HS-27A (cell line): ENCODE results near the gene SLC38A1.
"Not testable (repeated sequence)": the region's sequence is repeated elsewhere in the genome, so short reads cannot be mapped to it uniquely, and the experiment has no call there.

Source experiments
- DNase-seq: peaks from one replicate; pipeline ENCODE4 v3.0.0-alpha.2; 2012; ENCODE audit warnings: low read depth, missing footprints

The SLC38A1 gene

DNA sequence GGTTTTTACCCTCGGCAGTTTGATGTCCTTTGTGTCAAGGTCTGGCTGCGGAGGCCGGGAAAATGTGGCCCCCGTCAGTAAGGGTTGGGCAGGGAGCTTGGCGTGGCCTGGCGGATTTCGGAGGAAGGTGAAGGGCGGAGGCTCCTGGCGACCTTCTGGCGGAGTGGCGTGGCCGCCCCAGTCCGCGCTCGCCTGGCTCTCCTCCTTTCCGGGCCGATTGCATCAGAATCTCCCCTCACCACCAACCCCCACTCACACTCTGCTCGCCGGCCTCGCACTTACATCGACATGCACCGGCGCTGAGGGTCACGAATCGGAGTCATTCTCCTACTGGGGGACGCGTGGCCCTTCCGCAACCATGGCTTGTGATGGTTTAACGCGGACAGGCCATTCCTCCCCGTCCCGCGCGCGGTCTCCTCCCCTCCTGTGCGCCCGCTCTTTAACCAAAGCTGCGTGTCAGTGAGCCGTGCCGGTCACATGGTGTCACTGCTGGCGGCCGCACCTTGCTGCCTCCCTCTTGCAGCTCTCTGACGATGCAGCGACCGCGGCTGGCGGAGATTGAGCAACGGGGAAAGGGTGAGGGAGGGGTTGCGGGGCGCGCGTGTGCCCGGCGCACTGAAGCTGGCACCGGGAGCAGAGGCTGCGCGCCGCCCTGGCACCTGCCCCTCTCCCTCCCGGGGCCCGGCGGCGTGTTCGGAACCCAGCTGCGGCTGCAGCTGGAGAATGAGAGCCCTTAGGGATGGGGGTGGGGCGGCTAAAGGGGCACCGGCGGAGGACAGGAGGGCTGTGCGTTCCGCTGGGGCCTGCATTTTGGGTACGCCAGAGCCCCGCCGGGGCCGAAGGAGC, at the start of gene SLC38A1:
Gene SLC38A1, minus strand, starts transcription at position 461 of the 846 bp plus-strand sequence. CDS start 29,243 bp downstream, outside the sequence.
- peak; percentile 47 for DNase-seq

DNA sequence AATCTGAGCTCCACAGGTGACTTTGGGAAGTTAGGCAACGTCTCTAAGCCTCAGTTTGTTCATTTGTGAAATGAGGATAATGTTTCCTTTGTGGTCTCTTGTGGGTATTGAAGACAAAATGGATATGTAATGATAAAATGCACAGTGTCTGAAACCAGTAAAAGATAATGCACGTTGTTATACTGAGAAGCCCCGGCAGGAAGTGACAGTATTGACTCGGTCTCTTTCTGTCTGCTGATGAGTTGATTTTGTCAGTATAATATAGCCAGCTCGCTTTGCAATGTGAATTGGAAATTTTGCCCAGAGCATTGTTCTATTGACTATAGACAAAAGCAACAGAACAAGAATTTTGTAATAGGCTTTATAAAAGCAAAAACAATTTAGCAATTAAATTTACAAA, 49.2 kb upstream of the SLC38A1 start:
- no peak for DNase-seq

DNA sequence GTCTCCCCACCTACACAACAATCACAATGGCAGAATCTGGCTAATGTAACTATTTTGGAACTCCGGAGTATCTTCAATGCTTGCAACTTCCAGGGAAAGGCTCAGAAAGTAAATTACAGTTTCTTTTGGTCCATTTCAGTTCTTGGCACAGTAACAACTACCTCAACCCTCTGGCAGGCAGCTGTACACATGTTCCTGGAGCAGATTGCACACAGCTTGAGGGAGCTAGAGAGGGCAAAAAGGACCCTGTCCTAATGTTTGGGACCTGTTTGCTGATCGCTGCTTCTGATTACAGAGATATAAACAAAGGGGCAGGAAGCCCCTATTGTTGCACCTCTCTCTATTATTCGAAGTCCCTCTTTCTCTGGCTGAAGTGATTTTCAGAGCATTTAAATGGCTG, 35.2 kb upstream of the SLC38A1 start:
- DNase-seq, result no peak

DNA sequence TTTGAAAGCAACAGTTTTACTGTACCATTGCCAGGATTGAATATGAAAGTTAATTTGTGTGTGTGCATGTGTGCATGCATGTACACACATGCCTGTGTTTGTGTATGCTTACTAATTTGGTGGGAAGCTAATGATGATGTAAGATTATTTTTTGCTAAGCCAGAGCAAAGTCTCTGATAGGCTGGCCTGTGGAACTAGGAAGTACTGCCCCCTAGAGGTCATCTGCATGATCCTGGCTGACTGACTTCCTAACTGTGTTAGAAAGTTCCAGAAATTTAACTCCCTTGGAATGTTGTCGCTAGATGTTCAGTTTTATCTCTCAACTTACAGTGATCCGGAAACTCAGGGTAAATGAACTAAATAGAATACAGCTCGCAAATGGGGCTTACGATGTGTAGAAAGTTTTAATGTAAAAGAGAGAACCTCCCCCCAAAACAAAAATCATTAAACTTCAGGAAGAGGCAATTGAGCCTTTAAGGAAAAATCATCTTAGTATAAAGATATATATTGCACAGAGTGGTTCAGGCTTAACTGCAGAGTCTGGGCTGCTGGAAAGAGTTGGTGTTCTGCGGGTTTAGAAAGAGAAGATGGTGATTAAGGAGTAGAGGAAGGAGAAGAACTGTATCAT, 34.3 kb upstream of the SLC38A1 start:
- no peak for DNase-seq

DNA sequence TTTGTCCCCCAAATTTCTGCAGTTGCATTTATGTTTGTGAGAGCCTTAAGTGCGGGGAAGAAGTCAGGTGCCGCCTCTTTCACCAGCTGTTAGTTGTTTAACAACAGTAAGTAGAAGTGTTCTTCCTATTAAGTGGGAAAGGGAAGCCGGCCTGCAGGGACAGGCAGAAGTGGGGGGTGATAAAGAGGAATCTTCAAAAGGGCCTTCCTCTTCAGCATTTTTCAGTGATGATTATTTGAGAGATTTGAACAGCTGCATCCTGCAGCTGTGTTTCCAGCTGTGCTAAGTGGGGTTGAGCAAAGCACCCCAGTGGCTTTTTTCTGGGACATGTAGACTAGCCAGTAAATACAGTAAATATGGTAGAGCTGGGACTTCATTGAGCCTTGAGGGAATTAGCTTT, 32.1 kb upstream of the SLC38A1 start:
- DNase-seq, result no peak

DNA sequence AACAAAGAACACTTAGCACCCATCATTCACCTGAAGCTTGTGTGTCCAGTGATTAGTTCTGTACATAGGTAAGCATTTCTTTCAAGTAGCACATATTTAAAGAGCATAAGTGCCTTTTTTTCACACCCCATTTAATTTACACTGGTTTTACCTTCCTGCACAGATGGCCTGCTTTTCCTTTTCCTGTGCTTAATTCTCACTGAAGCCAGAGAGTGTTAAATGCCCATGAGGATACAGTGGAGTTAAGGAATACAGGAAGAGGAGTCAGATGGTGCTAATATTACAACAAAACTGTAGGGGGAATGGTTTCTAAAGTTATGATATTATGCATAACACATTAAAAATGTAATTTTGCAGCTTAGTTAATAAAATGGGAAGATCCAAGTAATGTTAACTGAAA, 31.0 kb upstream of the SLC38A1 start:
- no peak for DNase-seq

DNA sequence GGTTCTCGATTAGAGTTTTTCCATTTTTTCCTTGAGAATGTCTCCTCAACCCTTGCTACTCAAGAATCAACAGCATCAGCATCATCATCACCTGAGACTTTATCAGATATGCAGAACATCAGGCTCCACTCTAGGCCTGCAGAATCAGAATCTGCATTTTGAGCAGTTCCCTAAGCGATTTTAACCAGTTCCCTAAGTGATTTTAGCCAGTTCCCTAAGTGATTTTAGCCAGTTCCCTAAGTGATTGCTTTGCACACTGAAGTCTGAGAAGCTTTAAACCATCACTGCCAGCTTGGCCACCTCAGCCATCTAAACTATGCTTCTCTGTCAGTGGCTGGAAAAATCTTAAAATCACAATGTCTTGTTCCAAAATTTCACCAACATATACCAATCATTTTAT, 29.4 kb upstream of the SLC38A1 start:
- DNase-seq, result no peak

DNA sequence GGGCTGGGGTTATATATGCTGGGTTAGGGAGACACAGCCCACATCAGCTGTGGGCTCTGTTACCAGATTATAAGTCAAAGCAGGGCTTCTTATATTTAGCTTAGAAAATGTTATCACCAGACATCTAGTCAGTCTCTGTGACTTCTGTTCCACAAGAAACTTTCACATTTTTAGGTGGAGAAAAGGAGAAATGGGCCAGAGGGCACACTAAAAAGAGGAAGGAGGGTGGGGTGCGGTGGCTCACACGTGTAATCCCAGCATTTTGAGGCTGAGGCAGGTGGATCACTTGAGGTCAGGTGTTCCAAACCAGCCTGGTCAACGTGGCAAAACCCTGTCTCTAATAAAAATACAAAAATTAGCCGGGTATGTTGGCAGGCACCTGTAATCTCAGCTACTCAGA, 28.0 kb upstream of the SLC38A1 start:
- DNase-seq, result no peak

DNA sequence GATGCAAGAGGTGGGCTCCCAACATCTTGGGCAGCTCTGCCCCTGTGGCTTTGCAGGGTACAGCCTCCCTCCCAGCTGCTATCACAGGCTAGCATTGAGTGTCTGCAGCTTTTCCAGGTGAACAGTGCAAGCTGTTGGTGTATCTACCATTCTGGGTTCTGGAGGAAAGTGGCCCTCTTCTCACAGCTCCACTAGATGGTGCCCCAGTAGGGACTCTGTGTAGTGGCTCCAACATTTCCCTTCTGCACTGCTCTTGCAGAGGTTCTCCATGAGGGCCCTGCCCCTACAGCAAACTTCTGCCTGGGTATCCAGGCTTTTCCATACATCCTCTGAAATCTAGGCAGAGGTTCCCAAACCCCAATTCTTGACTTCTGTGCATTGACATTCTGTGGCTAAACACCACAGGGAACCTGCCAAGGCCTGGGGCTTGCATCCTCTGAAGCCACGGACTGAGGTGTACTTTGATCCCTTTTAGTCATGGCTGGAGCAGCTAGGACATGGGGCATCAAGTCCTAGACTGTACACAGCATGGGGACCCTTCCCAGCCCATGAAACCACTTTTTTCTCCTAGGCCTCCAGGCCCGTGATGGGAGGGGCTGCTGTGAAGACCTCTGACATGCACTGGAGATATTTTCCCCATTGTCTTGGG, 24.0 kb upstream of the SLC38A1 start:
- DNase-seq, result no peak

DNA sequence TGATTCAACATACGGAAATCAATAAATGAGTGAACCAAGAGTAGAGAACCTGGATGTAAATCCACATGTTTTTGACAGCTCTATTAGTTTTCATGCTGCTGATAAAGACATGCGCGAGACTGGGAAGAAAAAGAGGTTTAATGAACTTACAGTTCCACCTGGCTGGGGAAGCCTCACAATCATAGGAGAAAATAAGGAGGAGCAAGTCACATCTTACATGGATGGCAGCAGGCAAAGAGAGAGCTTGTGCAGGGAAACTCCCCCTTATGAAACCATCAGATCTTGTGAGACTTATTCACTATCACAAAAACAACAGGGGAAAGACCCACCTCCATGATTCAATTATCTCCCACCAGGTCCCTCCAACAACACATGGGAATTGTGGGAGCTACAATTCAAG, 23.1 kb upstream of the SLC38A1 start:
- not testable (repeated sequence) for DNase-seq

DNA sequence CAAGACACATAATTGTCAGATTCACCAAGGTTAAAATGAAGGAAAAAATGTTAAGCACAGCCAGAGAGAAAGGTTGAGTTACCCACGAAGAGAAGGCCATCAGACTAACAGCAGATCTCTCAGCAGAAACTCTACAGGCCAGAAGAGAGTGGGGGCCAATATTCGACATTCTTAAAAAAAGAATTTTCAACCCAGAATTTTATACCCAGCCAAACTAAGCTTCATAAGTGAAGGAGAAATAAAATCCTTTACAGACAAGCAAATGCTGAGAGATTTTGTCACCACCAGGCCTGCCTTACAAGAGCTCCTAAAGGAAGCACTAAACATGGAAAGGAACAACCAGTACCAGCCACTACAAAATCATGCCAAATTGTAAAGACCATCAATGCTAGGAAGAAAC, 16.3 kb upstream of the SLC38A1 start:
- not testable (repeated sequence) for DNase-seq

DNA sequence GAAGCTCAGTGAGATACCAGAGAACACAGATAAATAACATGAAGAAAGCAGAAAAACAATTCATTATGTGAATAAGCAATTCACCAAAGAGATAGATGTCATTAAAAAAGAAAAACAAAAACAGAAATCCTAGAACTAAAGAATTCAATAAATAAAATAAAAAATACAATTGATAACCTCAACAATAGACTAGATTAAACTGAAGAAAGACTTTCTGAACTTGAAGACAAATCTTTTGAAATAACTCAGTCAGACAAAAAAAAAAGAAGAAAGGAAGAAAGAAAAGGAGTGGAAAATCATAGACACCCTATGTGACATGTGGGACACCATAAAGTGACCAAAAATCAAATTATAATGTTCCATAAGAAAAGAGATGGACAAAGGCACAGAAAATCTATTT, 14.0 kb upstream of the SLC38A1 start:
- no peak for DNase-seq

DNA sequence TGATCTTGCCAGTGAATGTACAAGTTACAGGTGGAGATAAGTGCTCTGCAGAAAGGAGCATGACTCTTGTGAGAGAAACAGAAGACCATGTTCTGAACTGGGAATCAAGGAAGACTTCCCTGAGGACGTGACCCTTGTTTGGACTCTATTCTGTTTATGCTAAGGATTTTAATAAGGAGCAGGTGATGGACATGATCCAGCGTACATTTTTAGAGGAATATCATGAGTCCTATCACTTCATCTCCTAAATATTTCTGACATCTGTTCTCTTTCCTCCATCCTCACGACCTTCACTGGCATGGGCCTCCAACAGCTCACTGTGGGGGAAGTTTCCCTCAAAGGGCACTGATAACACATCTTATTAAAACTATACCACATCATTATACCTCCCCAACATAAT, 7.9 kb upstream of the SLC38A1 start:
- DNase-seq, result no peak

DNA sequence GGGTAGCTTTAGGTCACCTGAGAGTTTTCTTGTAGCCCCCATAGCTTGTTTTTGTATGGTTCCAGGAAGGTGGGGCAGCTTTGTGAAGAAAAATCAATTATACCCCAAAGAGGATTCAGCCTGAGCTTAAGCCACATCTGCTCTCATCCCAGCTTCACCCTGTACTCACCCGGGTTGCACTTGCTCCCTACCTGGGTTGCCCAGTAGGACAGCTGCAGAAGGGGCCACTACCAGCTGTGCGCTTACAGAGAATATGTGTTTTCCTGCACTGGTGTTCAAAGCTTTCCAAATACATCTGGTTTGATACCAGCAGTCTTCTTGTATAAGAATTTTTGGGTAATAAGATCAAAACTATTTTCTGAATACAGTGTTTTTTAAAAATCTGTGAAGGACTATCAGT, 3.0 kb upstream of the SLC38A1 start:
- no peak for DNase-seq

DNA sequence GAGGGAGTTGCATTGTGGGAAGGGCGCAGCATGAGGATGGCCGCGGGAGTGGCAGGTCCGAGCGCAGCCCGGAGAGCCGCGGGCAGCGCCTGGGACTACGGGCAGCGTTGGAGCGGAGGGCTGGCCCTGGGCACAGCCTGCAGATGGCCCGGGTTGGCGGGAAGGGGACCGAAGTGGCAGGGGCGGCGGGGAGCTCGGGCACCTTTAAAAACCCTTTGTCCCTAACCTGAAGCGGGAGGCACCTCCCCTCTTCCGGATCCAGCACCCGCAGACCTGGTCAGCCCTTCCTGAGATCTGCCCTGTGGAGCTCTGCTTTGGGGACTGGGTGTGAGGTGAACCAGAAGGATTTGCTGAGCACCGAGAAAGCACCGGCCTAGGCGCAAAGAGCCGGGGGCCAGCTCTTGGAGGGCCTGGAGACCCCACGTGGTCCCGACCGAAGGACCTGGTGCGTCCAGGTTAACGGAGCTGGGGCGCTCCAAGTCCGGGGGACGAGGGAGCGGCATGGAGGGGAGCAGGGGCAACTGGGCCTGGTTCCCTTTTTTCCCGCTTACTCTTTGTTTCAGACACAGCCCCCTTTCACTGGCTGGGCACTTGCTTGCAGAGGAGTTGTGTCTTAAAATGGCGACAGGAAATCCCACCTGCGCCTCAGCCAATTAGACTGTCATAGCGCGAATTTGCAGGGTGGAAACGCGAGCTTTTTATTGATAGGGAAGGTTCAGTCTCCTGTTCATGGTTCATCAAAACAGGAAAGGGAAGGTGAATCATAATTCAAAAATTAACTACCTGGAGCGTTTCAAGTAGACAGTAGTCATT, 792 bp upstream of the SLC38A1 start:
- no peak for DNase-seq

DNA sequence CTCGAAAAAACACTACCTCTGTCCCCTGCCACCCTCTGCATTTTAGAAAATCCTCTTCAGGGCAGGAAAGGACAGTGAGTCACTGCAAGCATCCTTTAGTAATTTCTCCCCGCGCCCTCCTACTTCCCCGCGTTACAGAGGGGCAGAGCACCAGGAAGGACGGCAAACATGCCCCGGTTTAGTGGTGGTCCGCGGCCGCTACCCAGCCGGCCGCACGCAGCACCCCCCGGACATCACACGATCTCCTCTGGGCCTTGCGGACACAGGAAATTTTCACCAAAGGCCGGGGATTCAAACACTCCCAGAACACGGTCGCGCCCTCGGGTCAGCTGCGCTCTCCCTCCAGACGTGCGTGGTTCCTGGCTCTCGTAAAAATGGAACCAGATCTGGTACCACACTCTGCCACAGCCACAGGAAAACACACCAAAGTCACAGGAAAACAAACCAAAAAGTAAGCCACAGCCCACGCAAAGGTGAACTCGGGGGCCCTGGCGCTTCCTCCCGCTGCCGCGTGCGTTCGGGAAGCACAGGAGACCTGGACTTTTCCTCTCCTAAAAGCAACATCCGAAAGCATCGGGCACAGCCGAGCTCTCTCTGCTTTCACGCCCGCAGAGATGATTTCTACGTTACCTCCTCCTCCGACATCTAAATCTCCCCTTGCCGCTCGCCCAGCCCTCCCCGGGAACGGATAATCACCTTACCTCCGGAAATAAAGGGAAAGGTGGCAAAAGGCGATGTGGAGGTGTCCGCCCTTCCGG, 839 bp downstream of the SLC38A1 start:
- DNase-seq, result peak; percentile 24

DNA sequence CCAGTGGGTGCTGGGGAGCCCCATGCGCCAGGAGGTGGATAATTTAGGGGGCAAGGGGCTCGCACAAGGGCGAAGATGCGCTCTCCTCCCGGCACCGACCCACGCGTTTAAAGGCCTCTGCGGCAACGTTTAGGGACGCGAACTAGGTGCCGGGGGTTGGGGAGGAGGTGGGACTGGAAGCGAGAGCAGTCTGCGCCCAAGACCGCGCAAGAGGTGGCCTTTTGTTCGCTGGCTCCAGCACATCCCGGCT, 1.3 kb downstream of the SLC38A1 start:
- no peak for DNase-seq

DNA sequence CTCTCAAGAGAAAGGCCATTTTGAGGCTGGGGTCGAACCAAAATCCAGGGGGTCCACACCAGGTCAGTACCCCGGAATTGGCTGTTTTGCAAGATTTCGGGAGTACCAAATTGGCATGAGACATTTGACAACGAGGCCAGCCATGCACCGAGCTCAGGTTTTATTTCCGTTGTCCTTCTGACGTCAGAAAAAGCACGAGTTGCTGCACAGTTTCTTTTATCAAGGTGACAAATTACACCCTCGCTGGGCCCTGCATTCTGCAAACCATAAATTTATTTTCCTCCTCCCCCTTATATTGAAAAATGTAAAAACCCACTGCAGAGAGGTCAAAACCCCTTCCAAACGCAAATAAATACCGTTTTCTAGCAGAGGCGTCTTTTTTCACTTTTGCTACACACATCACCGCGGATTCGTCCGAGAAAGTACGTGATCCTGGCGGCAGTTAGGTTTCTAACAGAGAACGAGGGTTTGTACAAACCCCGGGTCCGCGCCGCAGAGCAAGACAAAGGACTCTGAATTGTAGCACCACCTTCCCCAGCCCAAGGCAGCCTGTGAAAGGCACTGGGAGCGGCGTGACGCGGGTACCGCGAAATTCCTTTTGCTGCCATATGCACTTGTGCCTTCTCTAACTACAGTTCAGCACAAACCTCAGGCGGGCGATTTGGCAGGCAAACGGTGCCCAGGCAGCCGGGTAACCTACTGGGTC, 1.8 kb downstream of the SLC38A1 start:
- DNase-seq, result peak; percentile 30

DNA sequence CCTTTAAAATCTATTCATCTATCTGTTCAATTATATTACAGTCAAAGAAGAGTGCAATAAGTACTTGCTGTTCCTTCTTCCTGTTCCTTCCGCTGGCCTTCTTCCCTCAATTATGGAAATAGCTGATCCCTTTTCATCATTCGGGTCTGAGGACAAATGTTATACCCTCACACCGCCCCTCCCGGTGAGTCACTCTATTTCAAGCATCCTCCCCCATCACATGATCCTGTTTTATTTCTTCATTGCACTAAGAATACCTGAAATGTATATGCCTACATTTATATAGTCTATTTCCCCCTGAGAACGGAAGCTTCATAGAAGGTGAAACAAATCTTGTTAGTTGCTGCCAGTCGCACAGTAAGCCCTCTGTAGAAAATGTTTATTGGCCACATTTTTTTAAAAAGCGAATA, 2.5 kb downstream of the SLC38A1 start:
- DNase-seq, result peak; percentile 35

DNA sequence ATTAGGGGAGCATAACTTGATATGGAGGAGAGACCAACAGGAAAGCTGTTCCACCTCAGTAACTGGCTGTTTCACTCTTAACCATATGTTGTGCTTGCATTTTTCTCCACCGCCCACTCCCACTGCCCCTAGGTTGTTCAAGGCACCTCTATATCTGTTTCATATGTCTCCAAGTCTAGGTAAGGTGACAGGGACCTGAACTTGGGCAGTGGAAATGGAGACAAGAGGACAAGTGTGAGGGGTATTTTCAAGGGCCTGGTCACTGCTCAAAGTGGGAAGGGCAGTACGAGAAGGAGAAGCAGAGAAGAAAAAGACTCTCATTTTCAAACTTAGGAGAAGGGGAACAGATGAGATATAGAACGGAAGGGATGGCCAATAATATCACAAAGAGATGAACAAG, 3.1 kb downstream of the SLC38A1 start:
- no peak for DNase-seq

DNA sequence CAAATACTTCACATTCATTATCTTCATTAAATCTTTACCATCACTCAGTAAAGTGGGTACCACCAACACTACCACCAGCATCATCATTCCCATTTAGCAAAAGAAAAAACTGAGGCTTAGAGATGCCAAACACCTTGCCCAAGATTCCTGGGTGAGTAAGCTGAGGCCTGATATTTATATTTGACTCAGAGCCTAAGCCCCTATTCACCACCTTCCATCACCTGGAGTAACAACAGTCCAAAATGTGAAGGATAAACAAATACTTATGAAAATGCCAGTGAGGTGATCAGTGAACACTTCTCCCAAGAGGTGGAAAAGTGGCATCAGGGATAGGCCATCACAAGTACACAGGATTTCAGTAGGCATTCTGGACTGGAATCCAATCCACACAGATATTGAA, 3.7 kb downstream of the SLC38A1 start:
- no peak for DNase-seq
